ENCODE data around the gene STPG2. TPM values are rescaled to one million over a fixed set of nuclear protein-coding genes. Genes with fewer than 3 reads are reported as not detected.

Gene STPG2
- total and polyA plus RNA-seq, 10 donors = 0.03 to 2.0 (median 0.67) TPM; not detected in 1

GRCh38 chr4:98094118-98094517, 49.2 kb downstream of the STPG2 start:
- no peak for TF ChIP-seq POLR2A (IDR thresholded peaks at IDR 0.05)
- no peak for TF ChIP-seq POLR2AphosphoS5 (IDR thresholded peaks at IDR 0.05)
- no peak for TF ChIP-seq CTCF (IDR thresholded peaks at IDR 0.05 in 8 of 11, conservative IDR thresholded peaks at IDR 0.05 in 3 of 11)
- Histone ChIP-seq H3K36me3 (peaks cover 0 to 3% (median 0%) of the 10 kb centered on the region in 6 donors), H3K4me1 (no peaks in the 10 kb centered on the region), H3K4me3 (no peak overlapping the region), H3K27ac (no peak overlapping the region), H3K27me3 (replicated peaks in 1 of 7) (no peaks in the 10 kb centered on the region), H3K9me3 (peaks cover 0 to 20% (median 12%) of the 10 kb centered on the region in 8 donors)
- WGBS, 5 donors = 81 to 96% (median 95%) methylated on average over 2 of the region's 2 CpGs
- intact Hi-C loops (cut with DNase I; ENCODE audit: low total_unique reads) = no loop called here
- DNase-seq = no peak

GRCh38 chr4:98093662-98094061, 49.6 kb downstream of the STPG2 start:
- Histone ChIP-seq H3K4me1 (no peaks in the 10 kb centered on the region), H3K9me3 (peaks cover 0 to 20% (median 12%) of the 10 kb centered on the region in 8 donors), H3K36me3 (peaks cover 0 to 3% (median 0%) of the 10 kb centered on the region in 6 donors), H3K27ac (no peak overlapping the region), H3K27me3 (replicated peaks in 1 of 7) (no peaks in the 10 kb centered on the region), H3K4me3 (no peak overlapping the region)
- no peak for TF ChIP-seq CTCF (IDR thresholded peaks at IDR 0.05 in 8 of 11, conservative IDR thresholded peaks at IDR 0.05 in 3 of 11)
- intact Hi-C loops (cut with DNase I; ENCODE audit: low total_unique reads) = no loop called here
- no peak for DNase-seq
- 63 to 89% (median 77%) methylated on average over 2 of the region's 2 CpGs for WGBS, 5 donors

- WGBS, 5 donors = 11 to 37% (median 30%) methylated on average over 2 of the region's 2 CpGs
- DNase-seq = no peak
- intact Hi-C loops (cut with DNase I; ENCODE audit: low total_unique reads) = no loop called here
- H3K4me1 ChIP-seq = no peaks in the 10 kb centered on the region
- peaks cover 0 to 20% (median 12%) of the 10 kb centered on the region in 8 donors for H3K9me3 ChIP-seq
- no peak overlapping the region for H3K4me3 ChIP-seq
- peaks cover 0 to 3% (median 0%) of the 10 kb centered on the region in 6 donors for H3K36me3 ChIP-seq
- TF ChIP-seq CTCF (IDR thresholded peaks at IDR 0.05 in 8 of 11, conservative IDR thresholded peaks at IDR 0.05 in 3 of 11) = peak in 2 of 11 experiments; percentile 28 to 35
- TF ChIP-seq POLR2A (IDR thresholded peaks at IDR 0.05) = no peak
- no peaks in the 10 kb centered on the region for H3K27me3 ChIP-seq (replicated peaks in 1 of 7)
- no peak overlapping the region for H3K27ac ChIP-seq
Measured at GRCh38 chr4:98092833-98093439, 50.3 kb downstream of the STPG2 start.

GRCh38 chr4:98081936-98082335, 61.3 kb downstream of the STPG2 start:
- TF ChIP-seq CTCF (IDR thresholded peaks at IDR 0.05 in 8 of 11, conservative IDR thresholded peaks at IDR 0.05 in 3 of 11) = no peak
- no peak for TF ChIP-seq POLR2A (IDR thresholded peaks at IDR 0.05)
- TF ChIP-seq POLR2AphosphoS5 (IDR thresholded peaks at IDR 0.05) = no peak
- Histone ChIP-seq H3K9me3 (no peaks in the 10 kb centered on the region), H3K36me3 (no peaks in the 10 kb centered on the region), H3K27ac (no peak overlapping the region), H3K4me3 (no peak overlapping the region), H3K27me3 (replicated peaks in 1 of 7) (no peaks in the 10 kb centered on the region), H3K4me1 (no peaks in the 10 kb centered on the region)
- intact Hi-C loops (cut with DNase I; ENCODE audit: low total_unique reads) = no loop called here
- DNase-seq = no peak
- WGBS, 5 donors = 86 to 96% (median 91%) methylated on average over 2 of the region's 2 CpGs

Data from spleen (tissue), 11 donors.